NCI-H2029 treated with DMSO at 0.1 percent for 48 hours (cell line): Measurements from ENCODE around the gene HOXB13.
"Not testable (repeated sequence)": the region's sequence is repeated elsewhere in the genome, so short reads cannot be mapped to it uniquely, and the experiment has no call there.

Source experiments
- DNase-seq: peaks from one replicate; lab custom pipeline; 2025; lab: John Stamatoyannopoulos, UW

Gene HOXB13

DNA sequence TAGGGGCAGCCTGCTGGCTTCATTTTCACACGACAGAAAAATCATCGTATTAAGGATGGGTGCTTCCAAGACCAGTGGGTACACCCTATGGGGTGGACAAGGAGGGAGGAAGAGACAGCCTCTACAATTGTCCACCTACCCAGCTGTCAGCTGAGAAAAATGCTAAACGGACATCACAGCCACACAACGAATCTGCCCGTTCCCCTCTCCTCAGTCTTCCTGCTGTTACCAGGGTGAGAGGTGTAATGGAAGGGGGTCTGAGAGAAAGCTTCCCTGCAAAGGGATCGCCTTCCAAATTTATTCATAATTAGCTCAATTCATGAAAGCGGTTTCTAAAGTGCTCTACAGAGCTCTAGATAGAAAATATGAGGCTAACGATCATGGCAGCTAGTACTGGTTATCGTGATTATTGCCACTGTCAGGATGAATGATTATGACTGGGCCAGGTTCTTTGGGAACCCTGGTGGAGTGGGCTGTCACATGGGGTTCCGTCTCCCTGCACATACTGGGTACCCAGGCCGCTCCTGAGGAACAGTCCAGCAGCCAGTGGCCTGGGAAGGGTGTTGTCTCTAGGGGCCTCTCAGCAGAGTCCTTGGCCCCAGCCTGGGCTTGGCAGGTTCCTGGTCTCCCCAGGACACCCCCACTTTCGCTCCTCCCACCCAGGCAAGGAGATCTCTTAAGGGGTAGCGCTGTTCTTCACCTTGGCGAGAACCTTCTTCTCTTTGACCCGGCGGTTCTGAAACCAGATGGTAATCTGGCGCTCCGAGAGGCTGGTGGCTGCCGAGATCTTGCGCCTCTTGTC is 2.2 kb downstream of the HOXB13 start:
- DNase-seq, result no peak

DNA sequence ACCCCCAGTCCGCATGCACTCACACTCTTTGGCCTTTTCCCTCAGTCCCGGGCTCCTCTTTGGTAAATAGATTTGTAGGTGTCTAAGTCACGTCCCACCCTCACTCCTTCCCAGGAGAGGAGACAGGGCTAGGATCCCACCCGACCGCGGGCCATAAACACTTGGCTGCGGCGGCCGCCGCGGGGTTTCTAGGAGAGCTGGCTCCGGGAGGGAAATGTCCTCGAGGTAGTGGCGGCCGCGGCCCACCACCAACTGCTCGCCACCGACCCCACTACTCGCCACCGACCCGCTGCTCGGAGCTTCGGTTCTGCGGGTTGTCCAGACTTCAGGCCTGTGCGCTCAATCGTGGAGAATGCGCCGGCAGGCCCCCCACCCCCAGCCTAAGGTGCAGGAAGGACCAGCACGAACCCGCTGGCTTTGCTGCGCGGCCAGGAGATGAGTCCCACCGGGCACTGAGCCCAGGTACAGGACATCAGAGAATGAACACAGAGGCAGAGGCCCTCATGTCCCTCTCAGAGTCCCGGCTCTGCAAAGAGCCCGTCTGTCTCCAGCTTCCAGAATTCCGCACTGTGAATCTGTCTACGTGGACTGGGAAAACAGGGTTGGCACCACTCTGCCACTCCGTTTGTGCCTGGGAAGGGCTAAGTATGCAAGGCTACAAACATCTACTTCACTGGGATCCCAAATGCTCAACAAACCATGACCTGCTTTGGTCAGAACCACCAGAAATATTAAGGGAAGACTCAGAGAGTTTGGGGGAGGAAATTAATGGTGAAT is 3.1 kb downstream of the HOXB13 start:
- no peak for DNase-seq

DNA sequence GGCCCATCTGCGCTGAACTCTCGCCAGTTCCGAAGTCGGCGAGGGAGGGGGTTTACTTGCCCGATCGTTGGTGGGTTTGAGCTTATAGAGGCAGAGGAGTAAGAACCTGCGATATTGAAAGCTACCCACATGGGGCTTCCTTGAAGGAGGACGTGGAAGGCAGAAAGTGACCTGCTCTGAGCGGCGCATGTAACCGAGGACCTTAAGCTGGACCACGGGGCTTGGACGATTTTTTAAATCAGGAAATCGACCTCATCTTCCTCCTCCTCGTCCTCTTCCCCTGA is 3.6 kb downstream of the HOXB13 start:
- DNase-seq, result no peak

DNA sequence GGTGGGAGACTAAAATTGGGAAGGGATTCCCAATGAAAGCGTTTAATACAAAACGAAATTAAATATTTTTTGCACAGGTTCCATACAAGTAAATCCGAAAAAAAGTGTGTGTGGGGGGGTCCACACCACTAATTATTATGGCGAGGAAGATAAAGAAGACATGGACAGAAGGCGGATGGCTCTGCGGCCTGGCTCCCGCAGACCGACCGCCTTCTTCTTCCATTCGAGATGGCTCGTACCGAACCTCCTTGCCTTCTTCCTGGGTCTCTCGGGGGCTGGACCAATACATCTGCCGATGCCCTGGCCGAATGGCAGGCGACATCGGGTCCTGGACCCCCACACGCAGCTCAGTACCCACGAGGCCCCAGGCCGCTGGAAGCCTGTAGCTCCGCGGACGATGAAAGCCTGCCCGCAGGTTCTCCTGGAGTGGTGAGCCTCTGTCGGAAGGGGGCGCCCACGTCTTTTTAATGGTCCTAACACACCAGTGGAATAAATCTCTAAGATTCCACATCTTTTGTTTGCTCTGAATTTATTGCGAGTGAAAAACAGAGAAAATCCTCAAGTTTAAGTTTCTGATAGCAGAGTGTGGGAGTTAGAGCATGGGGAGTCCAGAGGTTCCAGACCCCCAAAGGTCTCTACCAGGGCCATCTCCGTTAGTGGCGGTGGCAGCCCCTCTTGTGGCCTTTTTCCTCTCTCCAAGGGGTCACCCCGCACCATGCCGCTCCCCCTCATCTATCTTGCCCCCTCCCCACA is 4.1 kb downstream of the HOXB13 start:
- peak; percentile 44 for DNase-seq

DNA sequence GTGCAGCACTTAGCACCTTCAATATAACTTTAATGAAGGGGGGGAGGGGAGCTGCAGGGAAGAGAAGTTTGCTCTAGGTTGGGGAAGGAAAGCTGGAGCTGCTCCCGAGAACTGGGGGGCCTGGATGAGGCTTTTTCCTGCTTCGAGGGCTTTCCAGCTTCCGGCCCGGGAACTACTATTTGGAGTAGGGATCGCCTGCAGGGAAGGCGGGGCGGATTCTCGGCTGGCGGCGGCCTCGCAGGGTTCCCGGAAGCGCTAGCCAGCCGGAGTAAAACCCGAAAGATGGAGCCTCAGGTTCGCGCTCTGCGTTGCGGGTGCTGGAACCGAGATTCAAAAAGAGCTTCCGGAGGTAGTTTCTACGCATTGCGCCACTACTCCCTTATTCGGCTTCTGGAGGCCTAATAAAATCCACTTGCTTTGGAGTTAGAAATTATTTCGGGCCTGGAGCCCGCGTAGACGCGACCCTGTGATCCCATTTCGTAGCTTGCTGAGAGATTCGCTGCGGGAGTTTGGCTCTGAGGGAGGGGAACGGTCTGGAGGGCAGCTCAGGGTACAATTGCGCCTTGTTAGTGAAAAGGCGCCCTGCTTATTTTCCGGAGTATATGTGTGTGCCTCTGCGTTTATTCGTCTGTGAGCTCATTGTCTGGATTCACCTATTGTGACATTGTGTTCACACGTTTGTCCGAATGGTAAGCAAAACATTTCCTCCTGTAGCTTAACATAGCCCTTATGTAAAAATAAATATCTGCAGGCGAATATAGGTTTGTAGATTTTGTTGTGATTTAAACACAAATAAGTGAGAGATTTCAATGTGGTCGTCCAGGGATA is 4.9 kb downstream of the HOXB13 start:
- DNase-seq, result no peak

DNA sequence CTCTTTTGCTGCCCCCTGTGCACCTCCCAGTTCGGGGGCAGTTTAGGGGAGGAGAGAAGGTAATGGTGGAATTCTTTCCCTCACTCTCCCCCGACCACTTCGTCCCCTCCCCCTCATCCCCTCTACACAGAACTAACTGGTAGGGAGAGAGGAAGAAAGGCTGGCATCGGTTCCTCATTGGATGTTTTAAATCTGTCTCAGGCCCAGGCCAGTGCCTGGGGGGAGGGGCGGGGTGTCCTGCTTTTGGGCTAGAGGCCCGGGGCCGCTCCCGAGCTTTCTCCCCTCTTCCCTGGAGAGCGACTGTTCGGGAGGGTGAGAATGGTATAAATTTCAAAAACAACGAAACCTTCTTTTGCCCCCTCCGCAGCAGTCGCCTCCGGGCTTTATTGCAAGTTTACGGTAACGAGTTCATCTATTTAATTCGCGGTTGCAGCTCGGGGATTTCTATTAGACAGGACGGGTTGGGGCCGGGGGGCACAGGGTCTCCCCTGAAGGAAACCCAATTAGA is 5.6 kb downstream of the HOXB13 start, which contains the start of gene PRAC2:
Gene PRAC2 (plus strand): TSS at position 271 of the 508 bp plus-strand sequence. CDS start 1,226 bp downstream, outside the sequence.
- DNase-seq, result no peak

DNA sequence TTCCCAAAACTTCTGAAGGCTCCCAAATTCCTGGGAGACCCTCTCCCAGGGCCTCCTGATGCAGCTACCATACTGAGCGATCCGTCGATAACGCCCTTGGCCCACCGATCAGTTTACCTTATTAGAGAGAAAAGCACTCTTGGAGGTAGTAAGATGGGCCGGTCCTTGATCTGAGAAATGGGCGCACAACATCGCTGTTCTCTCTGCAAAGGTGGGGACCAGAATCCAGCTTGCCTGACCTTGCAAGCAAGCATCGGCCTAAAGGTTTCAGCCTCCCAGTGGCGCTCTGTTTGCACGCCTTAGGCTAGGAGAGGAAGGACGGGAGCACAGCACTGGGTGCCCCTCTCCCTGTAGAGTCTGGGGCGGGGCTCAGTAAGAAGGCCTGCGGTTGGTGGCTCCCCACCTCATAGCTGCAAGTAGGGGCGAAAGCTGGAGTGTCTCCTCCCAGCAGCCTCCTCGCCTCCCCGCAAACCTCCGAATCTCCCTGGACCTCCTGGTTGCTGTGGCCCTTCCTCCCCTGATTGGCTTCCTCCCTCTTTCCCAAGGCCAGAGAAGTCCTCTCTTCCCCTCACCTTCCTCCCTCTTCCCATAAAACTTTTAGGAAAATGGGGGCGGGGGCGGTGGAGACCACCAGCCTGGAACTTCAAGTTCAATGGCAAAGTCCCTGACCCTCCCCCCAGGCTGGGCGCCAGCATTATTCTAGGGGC is 6.2 kb downstream of the HOXB13 start, which contains the start of gene PRAC1:
Gene PRAC1 (minus strand): TSS at position 318 of the 707 bp plus-strand sequence. CDS start 126 bp downstream, at position 192.
- no peak for DNase-seq

DNA sequence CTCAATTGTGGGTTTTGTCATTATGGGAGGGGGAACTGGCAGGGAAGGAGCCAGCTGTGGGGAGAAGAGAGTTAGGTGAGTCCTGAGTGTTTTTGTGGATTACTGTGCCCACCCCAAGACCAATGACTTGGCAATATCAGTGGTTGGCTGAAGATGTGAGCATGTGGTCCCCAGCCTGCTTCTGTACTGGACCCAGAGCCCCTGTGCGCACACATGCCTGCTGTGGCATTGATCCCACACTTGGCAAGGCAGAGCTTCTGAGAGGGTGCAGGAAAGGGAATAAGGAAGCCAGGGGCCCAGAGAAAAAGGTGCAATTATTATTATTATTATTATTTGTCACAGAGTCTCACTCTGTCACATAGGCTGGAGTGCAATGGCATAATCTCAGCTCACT is 7.5 kb downstream of the HOXB13 start:
- DNase-seq, result no peak

DNA sequence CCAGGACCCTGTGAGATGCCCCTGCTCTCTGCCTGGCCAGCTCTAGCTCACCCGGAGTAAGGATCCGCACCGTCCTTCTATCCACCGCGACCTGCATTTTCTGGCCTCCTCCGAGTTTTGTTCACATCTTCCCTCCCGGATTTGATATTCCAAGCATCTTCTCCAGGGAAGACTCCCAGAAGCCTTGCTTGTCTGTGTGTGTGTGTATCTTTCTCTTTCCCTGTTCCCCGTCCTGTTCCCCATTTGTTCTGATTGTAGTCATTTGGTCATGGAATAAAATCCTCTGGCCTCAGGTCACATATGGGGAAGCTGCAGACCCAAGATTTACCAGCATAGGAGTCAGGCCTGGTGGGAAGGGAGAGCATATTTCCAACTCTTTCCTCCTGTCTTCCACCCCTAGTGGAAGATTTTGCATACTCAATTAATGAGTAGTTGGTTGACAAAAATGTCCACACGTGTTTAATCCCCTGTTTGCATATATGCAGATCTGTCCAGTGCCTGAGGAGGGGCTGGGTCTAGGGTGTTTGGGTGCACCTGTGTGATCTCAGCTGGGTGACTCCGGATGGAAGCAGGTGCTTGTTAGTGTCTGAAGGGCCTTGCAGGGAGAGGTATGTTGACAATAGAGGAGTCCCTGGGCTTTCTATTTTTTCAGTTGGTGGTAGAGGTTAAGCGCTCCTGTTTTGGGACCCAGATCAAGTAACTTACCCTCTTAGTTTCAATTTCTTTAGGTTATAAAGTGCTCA is 8.1 kb downstream of the HOXB13 start:
- no peak for DNase-seq

DNA sequence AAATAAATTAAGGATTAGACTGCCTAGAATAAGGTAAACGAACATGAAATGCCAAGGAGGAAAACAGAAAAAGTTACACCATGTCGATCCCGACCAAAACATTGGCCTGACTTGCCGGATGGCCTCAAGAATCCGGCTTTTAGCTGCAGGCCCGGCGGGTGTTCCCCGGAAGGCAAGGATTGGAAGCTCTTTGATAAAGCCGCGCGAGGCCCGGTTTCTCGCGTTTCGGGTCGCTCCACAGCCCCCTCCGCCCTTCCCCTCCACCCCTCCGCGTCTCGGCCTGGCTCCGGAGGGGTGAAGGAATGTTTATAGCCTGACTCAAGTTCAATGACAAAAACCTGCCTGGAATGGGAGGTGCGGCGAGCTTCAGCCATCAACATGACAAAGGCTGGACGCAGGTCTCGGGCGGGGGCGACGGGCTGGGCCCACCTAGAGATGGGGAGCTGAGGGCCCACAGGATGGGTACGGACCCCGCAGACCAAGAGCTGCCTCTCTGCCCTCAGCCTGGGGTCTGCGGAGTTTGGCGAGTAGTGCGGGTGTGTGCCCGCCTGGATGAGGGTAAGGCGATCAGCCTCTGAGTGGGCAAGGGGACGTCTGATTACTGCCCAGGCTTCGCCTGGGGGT is 8.8 kb downstream of the HOXB13 start:
- DNase-seq, result no peak

DNA sequence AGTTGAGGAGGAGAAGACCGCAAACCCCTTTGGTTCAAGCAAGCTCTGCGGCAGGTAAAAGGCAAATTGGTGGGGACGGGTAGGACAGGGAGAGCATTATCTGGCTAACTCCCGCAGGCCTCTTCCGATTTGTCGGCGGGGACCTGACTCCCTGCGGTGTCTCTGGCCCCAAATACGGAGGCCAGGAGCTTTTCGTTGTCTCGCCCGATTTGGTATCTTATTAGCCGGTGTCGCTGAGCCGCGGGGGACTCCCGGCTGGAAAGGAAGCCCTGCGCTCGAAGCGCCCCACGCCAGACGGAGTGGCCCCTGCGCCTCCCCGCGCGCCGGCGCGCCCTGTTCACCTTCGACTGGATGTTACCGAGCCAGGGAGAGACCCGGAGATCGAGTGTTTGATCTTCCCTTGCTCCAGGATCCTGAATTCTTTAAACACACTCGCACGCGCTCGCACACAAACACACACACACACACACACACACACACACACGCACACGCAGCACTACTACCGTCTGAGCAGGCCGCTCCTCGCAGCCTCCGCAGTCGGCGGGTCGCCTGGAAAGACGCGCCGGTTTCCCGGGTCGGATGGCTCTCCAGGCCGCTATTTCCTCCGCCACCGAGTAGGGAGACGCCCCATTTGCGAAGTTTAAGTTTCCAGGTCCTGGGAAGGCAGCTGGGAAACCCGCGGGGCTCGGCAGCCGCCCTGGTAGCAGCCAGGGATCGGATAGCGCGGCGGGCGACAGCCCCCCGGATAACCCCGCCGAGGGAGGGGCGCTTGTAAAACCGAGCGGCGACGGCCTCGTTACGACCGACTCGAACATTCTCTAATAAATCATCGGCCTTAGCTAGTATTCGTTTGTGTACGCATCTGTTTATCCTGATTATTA is 9.5 kb downstream of the HOXB13 start:
- no peak for DNase-seq

DNA sequence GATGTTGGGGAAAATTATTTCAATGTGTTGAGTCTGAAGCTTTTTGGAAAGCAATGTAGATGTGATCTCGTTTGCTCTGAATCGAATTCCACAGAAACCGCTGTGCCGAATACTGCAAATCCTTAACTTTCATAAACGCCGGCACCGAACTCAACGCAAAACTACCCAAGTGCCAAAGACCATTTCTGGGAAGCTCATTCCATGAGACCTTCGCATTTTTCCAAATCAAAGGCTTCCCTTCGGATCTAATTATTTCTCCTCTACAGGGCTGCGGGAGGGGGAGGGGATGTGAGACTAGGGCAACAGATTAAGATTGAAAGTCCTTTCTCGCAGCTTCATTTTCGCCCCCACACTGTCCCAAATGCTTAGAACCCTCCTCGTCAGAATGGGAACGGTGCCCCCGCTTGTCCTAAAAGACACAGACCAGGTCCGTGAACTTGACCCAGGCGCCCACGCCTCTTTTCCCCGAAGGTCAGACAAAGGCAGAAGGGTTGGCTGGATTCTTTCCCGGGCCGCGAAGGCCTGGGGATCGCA is 10.3 kb downstream of the HOXB13 start:
- DNase-seq, result no peak

DNA sequence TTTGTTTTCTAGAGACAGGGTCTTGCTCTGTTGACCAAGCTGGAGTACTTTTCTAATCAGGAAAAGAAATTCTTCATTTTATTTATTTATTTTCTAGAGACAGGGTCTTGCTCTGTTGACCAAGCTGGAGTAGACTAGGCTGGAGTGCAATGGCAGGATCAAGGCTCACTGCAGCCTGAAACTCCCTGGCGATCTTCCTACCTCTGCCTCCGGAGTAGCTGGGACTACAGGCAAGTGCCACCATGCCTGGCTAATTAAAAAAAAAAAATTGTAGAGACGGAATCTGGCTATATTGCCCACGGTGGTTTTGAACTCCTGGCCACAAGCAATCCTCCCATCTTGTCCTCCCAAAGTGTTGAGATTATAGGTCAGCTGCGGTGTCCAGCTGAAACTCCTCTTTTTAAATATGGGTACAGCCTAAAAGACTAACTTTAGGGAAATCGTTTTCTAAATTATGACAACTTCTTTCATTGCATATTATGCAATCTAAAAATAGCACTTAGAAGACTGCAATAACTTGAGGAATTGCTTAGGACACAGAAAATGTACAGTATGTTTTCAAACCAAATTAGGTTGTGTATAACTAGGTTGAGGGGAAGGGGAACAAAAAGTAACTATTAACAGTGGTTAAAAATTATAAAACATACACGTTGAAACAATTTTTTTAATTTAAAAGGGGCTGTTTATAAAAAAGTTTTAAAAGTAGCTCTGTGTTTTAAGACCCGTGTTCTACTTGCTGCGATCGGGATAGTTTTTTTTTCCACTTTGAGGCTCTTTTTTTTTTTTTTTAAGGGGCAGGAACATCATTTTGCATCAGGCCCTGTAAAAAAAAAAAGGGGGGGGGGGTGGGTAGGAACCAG is 11.0 kb downstream of the HOXB13 start:
- no peak for DNase-seq

DNA sequence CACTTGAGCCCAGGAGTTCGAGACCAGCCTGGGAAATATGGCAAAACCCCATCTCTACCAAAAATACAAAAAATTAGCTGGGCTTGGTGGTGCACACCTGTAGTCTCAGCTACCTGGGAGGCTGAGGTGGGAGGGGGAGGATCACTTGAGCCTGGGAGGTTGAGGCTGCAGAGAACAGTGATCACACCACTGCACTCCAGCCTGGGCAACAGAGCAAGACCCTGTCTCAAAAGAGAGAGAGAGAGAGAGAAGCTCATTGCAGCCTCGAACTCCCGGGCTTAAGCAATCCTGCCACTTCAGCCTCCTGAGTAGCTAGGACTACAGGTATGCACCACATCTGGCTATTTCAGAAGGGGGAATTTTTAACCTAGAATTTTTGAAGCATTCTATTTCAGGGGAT is 12.0 kb downstream of the HOXB13 start:
- DNase-seq, result not testable (repeated sequence)

DNA sequence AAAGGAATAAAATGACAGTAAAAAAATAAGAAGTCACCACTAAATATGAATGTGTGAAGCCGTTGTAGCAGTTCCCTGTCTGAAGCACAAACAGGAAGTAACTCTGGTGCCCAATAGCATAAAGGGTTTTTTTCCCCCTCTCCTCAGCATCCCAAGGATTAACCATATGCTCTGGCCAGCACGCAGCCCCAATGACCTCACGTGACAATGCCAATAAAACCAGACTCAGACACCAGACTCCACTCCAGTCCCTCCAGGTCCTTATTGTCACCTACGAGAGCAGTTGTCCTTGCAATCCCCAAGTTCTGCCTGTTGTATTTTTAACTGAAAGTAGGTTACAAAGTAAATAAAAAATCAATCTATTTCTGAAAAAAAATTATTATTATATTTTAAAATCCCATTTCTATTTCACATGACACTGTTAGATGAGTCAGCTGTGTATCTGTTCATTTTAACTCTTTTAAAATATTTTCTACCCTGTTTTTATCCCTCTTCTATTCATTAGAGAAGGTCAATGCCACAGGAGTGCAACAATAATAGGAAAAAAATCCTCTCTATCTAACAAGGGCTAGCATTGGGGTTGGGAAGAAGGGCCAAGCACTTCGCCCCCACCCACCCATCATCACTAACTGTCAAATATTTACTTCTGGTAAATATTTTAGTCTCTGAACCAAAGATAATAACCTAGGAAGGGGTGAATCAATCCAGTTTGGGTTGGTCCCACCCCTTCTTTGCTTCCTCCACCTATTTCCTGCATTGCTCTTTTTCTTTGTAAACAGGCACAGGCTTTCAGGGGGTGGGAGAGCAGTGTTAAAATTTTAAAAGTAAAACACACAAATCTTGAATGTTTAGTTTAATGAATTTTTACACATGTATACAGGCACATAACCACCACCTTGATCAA is 12.8 kb downstream of the HOXB13 start:
- DNase-seq, result peak; percentile 43

DNA sequence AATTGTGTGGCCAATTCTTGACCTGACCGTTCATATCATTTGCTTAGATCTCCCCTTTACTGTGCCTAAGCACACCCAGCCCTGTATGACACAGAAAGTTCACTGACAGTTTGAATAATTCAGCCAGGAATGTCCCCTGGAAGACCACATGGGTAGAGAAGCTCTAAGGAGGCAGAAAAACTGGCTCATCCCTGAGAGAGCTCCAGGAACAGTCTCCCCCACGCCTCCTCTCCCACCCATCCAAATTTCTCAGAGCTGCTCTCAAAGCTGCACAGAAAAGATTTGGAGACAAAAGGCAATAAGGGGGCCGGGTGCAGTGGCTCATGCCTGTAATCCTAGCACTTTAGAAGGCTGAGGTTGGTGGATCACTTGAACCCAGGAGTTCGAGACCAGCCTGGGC is 17.4 kb downstream of the HOXB13 start:
- no peak for DNase-seq
